AG04450 (cell line): Measurements from ENCODE around the gene ABCG4. TPM values are rescaled to one million over a fixed set of nuclear protein-coding genes. Genes with fewer than 3 reads are reported as not detected.
A peak's percentile ranks its signal among the peaks of the same experiment; 100 is the strongest.

Source experiments
- CTCF ChIA-PET: fragments of 300-600, 350-600 bp; formaldehyde crosslinking; extraction: SDS; loops from one replicate; lab custom pipeline; 2022; ENCODE audit warnings: antibody characterized with exemption, inconsistent platforms; lab: Charles Lee
- POLR2A ChIA-PET: fragments of 350-600 bp; formaldehyde crosslinking; extraction: SDS; loops from one replicate; lab custom pipeline; 2021; ENCODE audit warnings: antibody characterized with exemption, inconsistent platforms; lab: Yijun Ruan, JAX
- DNase-seq: peaks from one replicate; pipeline ENCODE4 v3.0.0-alpha.2; 2011; ENCODE audit warnings: low read depth, low spot score
- H3K27ac ChIP-seq: one replicate; pipeline ENCODE4 v1.5.1; 2012; ENCODE audit warnings: low read depth, low read length, control low read depth
- H3K27me3 ChIP-seq: one replicate; pipeline ENCODE4 v1.6.0; 2012; ENCODE audit warnings: low read length; ENCODE audit not compliant: control insufficient read depth, insufficient read depth
- H3K4me3 ChIP-seq: 2 replicates; pipeline ENCODE4 v1.5.1; 2011; ENCODE audit warnings: mild to moderate bottlenecking, low read depth, low read length, control low read depth
- H3K9me3 ChIP-seq: 2 replicates; pipeline ENCODE4 v1.5.1; 2012; ENCODE audit warnings: low read length; ENCODE audit not compliant: control insufficient read depth, insufficient read depth
- CTCF ChIP-seq: IDR thresholded peaks from 2 replicates; pipeline ENCODE4 v1.5.1; 2011; ENCODE audit warnings: low read depth, low read length, control low read depth, inconsistent platforms
- polyA plus RNA-seq: library from polyadenylated mRNA; depleted of rRNA; stranded (reverse); fragments of >200 nt; gene quantifications from 2 replicates; pipeline ENCODE4 v1.2.3, GENCODE V29; 2011

The ABCG4 gene
- polyA plus RNA-seq, 1 experiment, result 0.21 TPM

GRCh38 chr11:119107538-119108145 is 41.2 kb upstream of the ABCG4 start:
- POLR2A ChIA-PET, result interaction anchor here (1.9 to 2.4 kb wide), 2 partner anchors 13 kb away, joined by 11 to 23 read pairs; partner anchors contain the start of gene HINFP
- DNase-seq, result no peak
- Histone ChIP-seq H3K27ac (no peak overlapping the region), H3K27me3 (no peaks in the 10 kb centered on the region), H3K9me3 (no peaks in the 10 kb centered on the region), H3K4me3 (peak overlapping the region; percentile 80)
- no peak for TF ChIP-seq CTCF
- CTCF ChIA-PET, result interaction anchor here (0.9 to 2.3 kb wide), 3 partner anchors 89 to 249 kb away, joined by 3 to 8 read pairs (median 5); partner anchors contain the start of gene CBL

GRCh38 chr11:119108146-119108856 is 40.6 kb upstream of the ABCG4 start:
- Histone ChIP-seq H3K9me3 (no peaks in the 10 kb centered on the region), H3K27me3 (no peaks in the 10 kb centered on the region), H3K27ac (no peak overlapping the region), H3K4me3 (peak overlapping the region; percentile 80)
- ChIA-PET POLR2A (interaction anchor here (1.9 to 2.4 kb wide), 2 partner anchors 12 to 13 kb away, joined by 11 to 23 read pairs; partner anchors contain the start of gene HINFP), CTCF (interaction anchor here (1.2 to 2.3 kb wide), 6 partner anchors 14 to 97 kb away, joined by 3 to 11 read pairs (median 6); partner anchors contain the start of gene CBL)
- no peak for TF ChIP-seq CTCF
- DNase-seq, result no peak

- Histone ChIP-seq H3K9me3 (no peaks in the 10 kb centered on the region), H3K4me3 (peak overlapping the region; percentile 80), H3K27ac (no peak overlapping the region), H3K27me3 (no peaks in the 10 kb centered on the region)
- ChIA-PET CTCF (interaction anchor here (1.2 to 2.3 kb wide), 6 partner anchors 14 to 213 kb away, joined by 3 to 11 read pairs (median 6); partner anchors contain the start of gene CBL), POLR2A (no interaction called here)
- DNase-seq, result no peak
- no peak for TF ChIP-seq CTCF
These were observed 40.0 kb upstream of the ABCG4 start for GRCh38 chr11:119108857-119109221.

- CTCF ChIA-PET, result interaction anchor here (1.2 to 2.3 kb wide), 5 partner anchors 15 to 212 kb away, joined by 3 to 11 read pairs (median 6); partner anchors contain the start of gene CBL
- DNase-seq, result no peak
These were observed 39.0 kb upstream of the ABCG4 start for GRCh38 chr11:119109843-119110242.

More at GRCh38 chr11:119109843-119110242, 39.0 kb upstream of the ABCG4 start:
- H3K4me3 ChIP-seq, result no peak overlapping the region
- H3K27me3 ChIP-seq, result no peaks in the 10 kb centered on the region
- no peaks in the 10 kb centered on the region for H3K9me3 ChIP-seq
- POLR2A ChIA-PET, result interaction anchor here (1.3 kb wide), 1 partner anchor 15 kb away, joined by 3 read pairs; no protein-coding TSS in a partner anchor
- TF ChIP-seq CTCF, result no peak
- no peak overlapping the region for H3K27ac ChIP-seq
